SK-MEL-5 (cell line): ENCODE measurements around the gene MEAF6. TPM values are rescaled to one million over a fixed set of nuclear protein-coding genes. Genes with fewer than 3 reads are reported as not detected.
"Not testable (repeated sequence)": the region's sequence is repeated elsewhere in the genome, so short reads cannot be mapped to it uniquely, and the experiment has no call there.

ENCODE experiments used
- DNase-seq: peaks from one replicate; pipeline ENCODE4 v3.0.0-alpha.2; 2016; ENCODE audit warnings: low read depth, low spot score
- in situ Hi-C: cut with HindIII; loops from 2 replicates; pipeline ENCODE4 v1.10.0; 2016; ENCODE audit warnings: low sequenced_read_pairs, high pct_unique_total_duplicates, low pct_unique_long_range_greater_than_20kb
- polyA plus RNA-seq, 2 experiments: library from polyadenylated mRNA; depleted of rRNA; stranded (reverse); fragments of >200 nt; gene quantifications; 2 replicates each; pipeline ENCODE4 v1.2.3, GENCODE V29; 2015
- total RNA-seq: library from RNA; depleted of rRNA; stranded (reverse); fragments of >200 nt; shearing (Covaris generic); gene quantifications from 2 replicates; pipeline ENCODE4 v1.2.3, GENCODE V29; 2014; rRNA removed

MEAF6 gene
- total RNA-seq: 68.2 and 71.3 TPM in 2 replicates
- 65.4 and 72.3 TPM in 2 replicates for polyA plus RNA-seq (2015; cell fraction: cytosol; rRNA removed)
- polyA plus RNA-seq (2015; cell fraction: nucleus; rRNA removed): 45.4 and 51.8 TPM in 2 replicates

GRCh38 chr1:37514350-37515184 is at the start of gene MEAF6:
MEAF6 (minus strand) TSS chr1:37514766; CDS start chr1:37514746, 20 bp downstream.
- DNase-seq: peak; percentile 72

GRCh38 chr1:37562984-37563383 is 48.4 kb upstream of the MEAF6 start:
- in situ Hi-C loops: no loop called here
- no peak for DNase-seq

More at GRCh38 chr1:37514350-37515184, at the start of gene MEAF6:
- in situ Hi-C loops: no loop called here

- in situ Hi-C loops: no loop called here
- DNase-seq: peak; percentile 59
Measured at GRCh38 chr1:37561133-37562132, 46.9 kb upstream of the MEAF6 start.

- DNase-seq: no peak
- in situ Hi-C loops: no loop called here
Measured at GRCh38 chr1:37560401-37561132, 46.0 kb upstream of the MEAF6 start.

- in situ Hi-C loops, DNase-seq: not testable (repeated sequence)
Measured at GRCh38 chr1:37559957-37560379, 45.4 kb upstream of the MEAF6 start.

GRCh38 chr1:37559080-37559479 is 44.5 kb upstream of the MEAF6 start:
- in situ Hi-C loops: no loop called here
- DNase-seq: no peak

- no peak for DNase-seq
- in situ Hi-C loops: no loop called here
Measured at GRCh38 chr1:37558411-37558810, 43.8 kb upstream of the MEAF6 start.

- in situ Hi-C loops: no loop called here
- DNase-seq: no peak
Measured at GRCh38 chr1:37557402-37557801, 42.8 kb upstream of the MEAF6 start.

GRCh38 chr1:37556712-37557196 is 42.2 kb upstream of the MEAF6 start, which contains the start of gene DNALI1:
DNALI1 (plus strand) TSS chr1:37556940; CDS start chr1:37556995, 55 bp downstream.
- in situ Hi-C loops: no loop called here
- DNase-seq: peak; percentile 43

GRCh38 chr1:37553927-37554808 is 39.6 kb upstream of the MEAF6 start, which contains the start of gene SNIP1:
SNIP1 (minus strand) TSS chr1:37554293; CDS start chr1:37554229, 64 bp downstream.
- in situ Hi-C loops: no loop called here

GRCh38 chr1:37553598-37553926 is 39.0 kb upstream of the MEAF6 start:
- DNase-seq: no peak
- in situ Hi-C loops: no loop called here

More at GRCh38 chr1:37553927-37554808, 39.6 kb upstream of the MEAF6 start, which contains the start of gene SNIP1:
- DNase-seq: peak; percentile 93

- in situ Hi-C loops: no loop called here
- DNase-seq: no peak
Measured at GRCh38 chr1:37549341-37549740, 34.8 kb upstream of the MEAF6 start.

GRCh38 chr1:37545019-37545418 is 30.5 kb upstream of the MEAF6 start:
- in situ Hi-C loops: no loop called here
- DNase-seq: no peak

GRCh38 chr1:37544530-37544929 is 30.0 kb upstream of the MEAF6 start:
- in situ Hi-C loops: no loop called here
- DNase-seq: no peak

GRCh38 chr1:37540036-37540785 is 25.6 kb upstream of the MEAF6 start:
- no peak for DNase-seq
- in situ Hi-C loops: no loop called here
